Gastroesophageal sphincter (tissue), 3 donors: ENCODE data around the gene ANKRD26.

Experiments
- EP300 ChIP-seq: sonication (generic); formaldehyde crosslinking; IDR thresholded peaks from one replicate; pipeline ENCODE4 v1.6.1; 2017; ENCODE audit warnings: antibody characterized with exemption, mild to moderate bottlenecking
- POLR2A ChIP-seq, 2 donors: fragments of 450-650 bp; IDR thresholded peaks; one replicate each; pipeline ENCODE4 v1.6.1; 2017; ENCODE audit warnings: antibody characterized with exemption in 2 of 2, mild to moderate bottlenecking in 2 of 2, moderate library complexity in 1 of 2
- TF ChIP-seq, protein P1 (sequence below), 4 experiments: fragments of 200-600 bp in 2 of 4; fragments of 450-650 bp in 2 of 4; sonication (generic) in 1 of 4; IDR thresholded peaks; one replicate each; pipeline ENCODE4 v1.5.1; 2017 to 2019; ENCODE audit warnings: antibody characterized with exemption in 4 of 4, mild to moderate bottlenecking in 2 of 4, moderate library complexity in 2 of 4

DNA sequence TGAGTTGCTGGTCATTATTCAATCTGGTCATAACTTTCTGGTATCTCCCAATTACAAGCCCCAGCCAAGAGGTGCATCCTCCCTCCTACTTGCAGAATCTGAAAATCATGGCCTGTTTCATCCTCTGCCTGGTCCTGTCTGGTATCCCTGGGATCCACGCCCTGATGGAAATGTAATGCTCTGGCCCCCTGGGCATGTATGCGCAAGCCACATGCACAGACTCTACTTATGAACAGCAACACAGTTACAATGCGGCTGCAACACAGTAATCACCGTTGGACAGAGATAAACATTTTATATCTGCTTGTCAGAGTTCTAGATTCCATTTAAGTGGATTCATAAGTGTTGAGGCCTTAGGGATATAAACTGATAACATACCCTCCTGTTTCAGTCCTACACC lies 121.8 kb downstream of the ANKRD26 start:
- no peak for TF ChIP-seq POLR2A (IDR thresholded peaks at IDR 0.05)
- TF ChIP-seq, protein P1, sequence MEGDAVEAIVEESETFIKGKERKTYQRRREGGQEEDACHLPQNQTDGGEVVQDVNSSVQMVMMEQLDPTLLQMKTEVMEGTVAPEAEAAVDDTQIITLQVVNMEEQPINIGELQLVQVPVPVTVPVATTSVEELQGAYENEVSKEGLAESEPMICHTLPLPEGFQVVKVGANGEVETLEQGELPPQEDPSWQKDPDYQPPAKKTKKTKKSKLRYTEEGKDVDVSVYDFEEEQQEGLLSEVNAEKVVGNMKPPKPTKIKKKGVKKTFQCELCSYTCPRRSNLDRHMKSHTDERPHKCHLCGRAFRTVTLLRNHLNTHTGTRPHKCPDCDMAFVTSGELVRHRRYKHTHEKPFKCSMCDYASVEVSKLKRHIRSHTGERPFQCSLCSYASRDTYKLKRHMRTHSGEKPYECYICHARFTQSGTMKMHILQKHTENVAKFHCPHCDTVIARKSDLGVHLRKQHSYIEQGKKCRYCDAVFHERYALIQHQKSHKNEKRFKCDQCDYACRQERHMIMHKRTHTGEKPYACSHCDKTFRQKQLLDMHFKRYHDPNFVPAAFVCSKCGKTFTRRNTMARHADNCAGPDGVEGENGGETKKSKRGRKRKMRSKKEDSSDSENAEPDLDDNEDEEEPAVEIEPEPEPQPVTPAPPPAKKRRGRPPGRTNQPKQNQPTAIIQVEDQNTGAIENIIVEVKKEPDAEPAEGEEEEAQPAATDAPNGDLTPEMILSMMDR (IDR thresholded peaks at IDR 0.05): no peak
- no peak for TF ChIP-seq EP300
